ENCODE data around the gene IL17REL. TPM values are rescaled to one million over a fixed set of nuclear protein-coding genes. Genes with fewer than 3 reads are reported as not detected.

IL17REL gene
- total and polyA plus RNA-seq, 10 of the 15 experiments (the other 5 are each of a cell fraction or from before 2014, with no cell fraction given): 0.03 TPM; not detected in 9

DNA sequence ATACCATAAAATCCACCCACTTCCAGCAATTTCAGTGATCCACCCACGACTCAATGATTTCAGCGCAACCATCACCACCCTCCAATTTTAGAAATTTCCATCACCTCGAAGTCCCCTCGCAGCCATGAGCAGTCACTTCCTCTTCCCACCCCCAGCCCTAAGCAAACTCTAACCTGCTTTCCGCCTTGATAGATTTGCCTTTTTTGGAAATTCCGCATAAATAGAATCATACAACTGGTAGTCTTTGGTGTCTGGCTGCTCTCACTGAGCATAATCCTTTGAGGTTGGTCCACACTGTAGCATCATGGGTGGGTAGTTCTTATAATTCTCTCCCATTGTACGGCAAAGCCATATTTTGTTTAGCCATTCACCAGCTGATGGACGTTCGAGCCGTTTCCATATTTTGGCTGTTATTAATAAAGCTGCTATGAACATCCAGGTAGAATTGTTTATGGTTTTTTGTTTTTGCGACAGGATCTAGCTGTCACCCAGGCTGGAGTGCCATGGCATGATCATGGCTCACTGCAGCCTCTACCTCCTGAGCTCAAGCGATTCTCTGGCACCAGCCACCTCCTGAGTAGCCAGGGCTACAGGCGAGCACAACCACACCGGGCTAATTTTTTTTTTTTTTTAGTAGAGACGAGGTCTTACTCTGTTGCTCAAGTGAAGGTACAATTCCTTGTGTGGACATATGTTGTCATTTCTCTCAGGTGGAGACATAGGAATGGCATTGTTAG lies 36.0 kb downstream of the IL17REL start (continued):
- 0 out of 4 replicates have a peak, but pooled peaks of 1 of the 2 experiments have one; percentile 56 for TF ChIP-seq ETV6 (conservative IDR thresholded peaks at IDR 0.05 in 1 of 2, IDR thresholded peaks at IDR 0.05 in 1 of 2; ENCODE audit: borderline replicate concordance in 1 of 2, low read depth in 1 of 2)
- peak in 1 of 2 experiments; percentile 69; a peak in 2 of 3 replicates for TF ChIP-seq EGR1 (IDR thresholded peaks at IDR 0.05; ENCODE audit: borderline replicate concordance in 1 of 2, low read depth in 2 of 2, low read length in 2 of 2)
- peak; percentile 88 for TF ChIP-seq SPI1 (IDR thresholded peaks at IDR 0.05; ENCODE audit: borderline replicate concordance, insufficient read depth, low read depth, low read length)
- TF ChIP-seq TCF7 (IDR thresholded peaks at IDR 0.05; ENCODE audit: borderline replicate concordance): no peak
- peak; percentile 63 for TF ChIP-seq CREB1 (IDR thresholded peaks at IDR 0.05; ENCODE audit: low read depth)
- no peak for TF ChIP-seq PAX8 (IDR thresholded peaks at IDR 0.05)
- no peak for TF ChIP-seq BMI1 (IDR thresholded peaks at IDR 0.05; ENCODE audit: borderline replicate concordance)
- 0 out of 4 replicates have a peak, but pooled peaks of 1 of the 2 experiments have one; percentile 28 for TF ChIP-seq BHLHE40 (IDR thresholded peaks at IDR 0.05; ENCODE audit: borderline replicate concordance in 1 of 2, low read depth in 2 of 2, low read length in 1 of 2)
- peak; percentile 44; the same call in 1 of the 2 replicates for TF ChIP-seq YY1 (IDR thresholded peaks at IDR 0.05; ENCODE audit: low read depth, low read length)
- TF ChIP-seq PAX5 (IDR thresholded peaks at IDR 0.05; ENCODE audit: borderline replicate concordance, low read depth, low read length): 0 out of 2 replicates have a peak, but pooled peaks have one; percentile 11
- TF ChIP-seq, protein P1, sequence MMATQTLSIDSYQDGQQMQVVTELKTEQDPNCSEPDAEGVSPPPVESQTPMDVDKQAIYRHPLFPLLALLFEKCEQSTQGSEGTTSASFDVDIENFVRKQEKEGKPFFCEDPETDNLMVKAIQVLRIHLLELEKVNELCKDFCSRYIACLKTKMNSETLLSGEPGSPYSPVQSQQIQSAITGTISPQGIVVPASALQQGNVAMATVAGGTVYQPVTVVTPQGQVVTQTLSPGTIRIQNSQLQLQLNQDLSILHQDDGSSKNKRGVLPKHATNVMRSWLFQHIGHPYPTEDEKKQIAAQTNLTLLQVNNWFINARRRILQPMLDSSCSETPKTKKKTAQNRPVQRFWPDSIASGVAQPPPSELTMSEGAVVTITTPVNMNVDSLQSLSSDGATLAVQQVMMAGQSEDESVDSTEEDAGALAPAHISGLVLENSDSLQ (IDR thresholded peaks at IDR 0.05): peak; percentile 21; the same call in 1 of the 2 replicates
- peak; percentile 9 to 48 for TF ChIP-seq IKZF2 (IDR thresholded peaks at IDR 0.05)
- TF ChIP-seq, protein P2, sequence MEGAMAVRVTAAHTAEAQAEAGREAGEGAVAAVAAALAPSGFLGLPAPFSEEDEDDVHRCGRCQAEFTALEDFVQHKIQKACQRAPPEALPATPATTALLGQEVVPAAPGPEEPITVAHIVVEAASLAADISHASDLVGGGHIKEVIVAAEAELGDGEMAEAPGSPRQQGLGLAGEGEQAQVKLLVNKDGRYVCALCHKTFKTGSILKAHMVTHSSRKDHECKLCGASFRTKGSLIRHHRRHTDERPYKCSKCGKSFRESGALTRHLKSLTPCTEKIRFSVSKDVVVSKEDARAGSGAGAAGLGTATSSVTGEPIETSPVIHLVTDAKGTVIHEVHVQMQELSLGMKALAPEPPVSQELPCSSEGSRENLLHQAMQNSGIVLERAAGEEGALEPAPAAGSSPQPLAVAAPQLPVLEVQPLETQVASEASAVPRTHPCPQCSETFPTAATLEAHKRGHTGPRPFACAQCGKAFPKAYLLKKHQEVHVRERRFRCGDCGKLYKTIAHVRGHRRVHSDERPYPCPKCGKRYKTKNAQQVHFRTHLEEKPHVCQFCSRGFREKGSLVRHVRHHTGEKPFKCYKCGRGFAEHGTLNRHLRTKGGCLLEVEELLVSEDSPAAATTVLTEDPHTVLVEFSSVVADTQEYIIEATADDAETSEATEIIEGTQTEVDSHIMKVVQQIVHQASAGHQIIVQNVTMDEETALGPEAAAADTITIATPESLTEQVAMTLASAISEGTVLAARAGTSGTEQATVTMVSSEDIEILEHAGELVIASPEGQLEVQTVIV (IDR thresholded peaks at IDR 0.05; ENCODE audit: borderline replicate concordance, partially characterized antibody): peak; percentile 38
- TF ChIP-seq, protein P3, sequence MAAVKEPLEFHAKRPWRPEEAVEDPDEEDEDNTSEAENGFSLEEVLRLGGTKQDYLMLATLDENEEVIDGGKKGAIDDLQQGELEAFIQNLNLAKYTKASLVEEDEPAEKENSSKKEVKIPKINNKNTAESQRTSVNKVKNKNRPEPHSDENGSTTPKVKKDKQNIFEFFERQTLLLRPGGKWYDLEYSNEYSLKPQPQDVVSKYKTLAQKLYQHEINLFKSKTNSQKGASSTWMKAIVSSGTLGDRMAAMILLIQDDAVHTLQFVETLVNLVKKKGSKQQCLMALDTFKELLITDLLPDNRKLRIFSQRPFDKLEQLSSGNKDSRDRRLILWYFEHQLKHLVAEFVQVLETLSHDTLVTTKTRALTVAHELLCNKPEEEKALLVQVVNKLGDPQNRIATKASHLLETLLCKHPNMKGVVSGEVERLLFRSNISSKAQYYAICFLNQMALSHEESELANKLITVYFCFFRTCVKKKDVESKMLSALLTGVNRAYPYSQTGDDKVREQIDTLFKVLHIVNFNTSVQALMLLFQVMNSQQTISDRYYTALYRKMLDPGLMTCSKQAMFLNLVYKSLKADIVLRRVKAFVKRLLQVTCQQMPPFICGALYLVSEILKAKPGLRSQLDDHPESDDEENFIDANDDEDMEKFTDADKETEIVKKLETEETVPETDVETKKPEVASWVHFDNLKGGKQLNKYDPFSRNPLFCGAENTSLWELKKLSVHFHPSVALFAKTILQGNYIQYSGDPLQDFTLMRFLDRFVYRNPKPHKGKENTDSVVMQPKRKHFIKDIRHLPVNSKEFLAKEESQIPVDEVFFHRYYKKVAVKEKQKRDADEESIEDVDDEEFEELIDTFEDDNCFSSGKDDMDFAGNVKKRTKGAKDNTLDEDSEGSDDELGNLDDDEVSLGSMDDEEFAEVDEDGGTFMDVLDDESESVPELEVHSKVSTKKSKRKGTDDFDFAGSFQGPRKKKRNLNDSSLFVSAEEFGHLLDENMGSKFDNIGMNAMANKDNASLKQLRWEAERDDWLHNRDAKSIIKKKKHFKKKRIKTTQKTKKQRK (IDR thresholded peaks at IDR 0.05; ENCODE audit: low read depth, low read length): no peak
- TF ChIP-seq DPF2 (IDR thresholded peaks at IDR 0.05): 0 out of 2 replicates have a peak, but pooled peaks have one; percentile 19
- TF ChIP-seq, protein P4, sequence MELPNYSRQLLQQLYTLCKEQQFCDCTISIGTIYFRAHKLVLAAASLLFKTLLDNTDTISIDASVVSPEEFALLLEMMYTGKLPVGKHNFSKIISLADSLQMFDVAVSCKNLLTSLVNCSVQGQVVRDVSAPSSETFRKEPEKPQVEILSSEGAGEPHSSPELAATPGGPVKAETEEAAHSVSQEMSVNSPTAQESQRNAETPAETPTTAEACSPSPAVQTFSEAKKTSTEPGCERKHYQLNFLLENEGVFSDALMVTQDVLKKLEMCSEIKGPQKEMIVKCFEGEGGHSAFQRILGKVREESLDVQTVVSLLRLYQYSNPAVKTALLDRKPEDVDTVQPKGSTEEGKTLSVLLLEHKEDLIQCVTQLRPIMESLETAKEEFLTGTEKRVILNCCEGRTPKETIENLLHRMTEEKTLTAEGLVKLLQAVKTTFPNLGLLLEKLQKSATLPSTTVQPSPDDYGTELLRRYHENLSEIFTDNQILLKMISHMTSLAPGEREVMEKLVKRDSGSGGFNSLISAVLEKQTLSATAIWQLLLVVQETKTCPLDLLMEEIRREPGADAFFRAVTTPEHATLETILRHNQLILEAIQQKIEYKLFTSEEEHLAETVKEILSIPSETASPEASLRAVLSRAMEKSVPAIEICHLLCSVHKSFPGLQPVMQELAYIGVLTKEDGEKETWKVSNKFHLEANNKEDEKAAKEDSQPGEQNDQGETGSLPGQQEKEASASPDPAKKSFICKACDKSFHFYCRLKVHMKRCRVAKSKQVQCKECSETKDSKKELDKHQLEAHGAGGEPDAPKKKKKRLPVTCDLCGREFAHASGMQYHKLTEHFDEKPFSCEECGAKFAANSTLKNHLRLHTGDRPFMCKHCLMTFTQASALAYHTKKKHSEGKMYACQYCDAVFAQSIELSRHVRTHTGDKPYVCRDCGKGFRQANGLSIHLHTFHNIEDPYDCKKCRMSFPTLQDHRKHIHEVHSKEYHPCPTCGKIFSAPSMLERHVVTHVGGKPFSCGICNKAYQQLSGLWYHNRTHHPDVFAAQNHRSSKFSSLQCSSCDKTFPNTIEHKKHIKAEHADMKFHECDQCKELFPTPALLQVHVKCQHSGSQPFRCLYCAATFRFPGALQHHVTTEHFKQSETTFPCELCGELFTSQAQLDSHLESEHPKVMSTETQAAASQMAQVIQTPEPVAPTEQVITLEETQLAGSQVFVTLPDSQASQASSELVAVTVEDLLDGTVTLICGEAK (IDR thresholded peaks at IDR 0.05; ENCODE audit: borderline replicate concordance): peak; percentile 44; the same call in 1 of the 2 replicates
